ENCODE measurements around the gene SUPT3H. TPM values are rescaled to one million over a fixed set of nuclear protein-coding genes. Genes with fewer than 3 reads are reported as not detected.

Gene SUPT3H
- total RNA-seq, 1 donor from 2014 or later = 16.0 TPM

DNA sequence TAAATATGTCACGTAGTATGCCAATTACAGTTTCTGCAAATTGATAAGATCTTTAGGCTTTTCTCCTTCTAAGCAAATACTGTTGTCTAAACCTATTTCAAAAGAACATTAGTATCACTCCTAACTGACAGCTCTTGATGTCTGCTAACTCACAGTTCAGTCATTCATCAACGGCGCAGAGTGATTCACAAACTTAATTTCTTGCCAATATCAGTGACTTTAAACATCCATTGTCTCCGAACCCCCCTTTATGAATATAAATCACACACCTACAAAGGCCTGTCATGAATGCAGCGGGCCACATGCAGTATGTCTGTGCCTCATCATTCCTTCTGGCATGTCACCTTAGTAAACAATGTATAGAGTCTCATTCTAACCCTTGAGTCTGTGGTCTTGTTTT lies 569.6 kb downstream of the SUPT3H start:
- H3K27me3 Mint-ChIP-seq (ENCODE audit: unreplicated experiment) = no peaks in the 10 kb centered on the region
- no peak overlapping the region for H3K4me3 Mint-ChIP-seq (ENCODE audit: unreplicated experiment)
- no peak for DNase-seq
- H3K27ac Mint-ChIP-seq (ENCODE audit: unreplicated experiment) = no peak overlapping the region
- peaks cover 5% of the 10 kb centered on the region for H3K9me3 Mint-ChIP-seq (ENCODE audit: unreplicated experiment)
- no peaks in the 10 kb centered on the region for H3K36me3 Mint-ChIP-seq (ENCODE audit: unreplicated experiment)
- H3K4me1 Mint-ChIP-seq (ENCODE audit: low read depth, unreplicated experiment) = peaks cover 6% of the 10 kb centered on the region
- TF ChIP-seq, protein P1, sequence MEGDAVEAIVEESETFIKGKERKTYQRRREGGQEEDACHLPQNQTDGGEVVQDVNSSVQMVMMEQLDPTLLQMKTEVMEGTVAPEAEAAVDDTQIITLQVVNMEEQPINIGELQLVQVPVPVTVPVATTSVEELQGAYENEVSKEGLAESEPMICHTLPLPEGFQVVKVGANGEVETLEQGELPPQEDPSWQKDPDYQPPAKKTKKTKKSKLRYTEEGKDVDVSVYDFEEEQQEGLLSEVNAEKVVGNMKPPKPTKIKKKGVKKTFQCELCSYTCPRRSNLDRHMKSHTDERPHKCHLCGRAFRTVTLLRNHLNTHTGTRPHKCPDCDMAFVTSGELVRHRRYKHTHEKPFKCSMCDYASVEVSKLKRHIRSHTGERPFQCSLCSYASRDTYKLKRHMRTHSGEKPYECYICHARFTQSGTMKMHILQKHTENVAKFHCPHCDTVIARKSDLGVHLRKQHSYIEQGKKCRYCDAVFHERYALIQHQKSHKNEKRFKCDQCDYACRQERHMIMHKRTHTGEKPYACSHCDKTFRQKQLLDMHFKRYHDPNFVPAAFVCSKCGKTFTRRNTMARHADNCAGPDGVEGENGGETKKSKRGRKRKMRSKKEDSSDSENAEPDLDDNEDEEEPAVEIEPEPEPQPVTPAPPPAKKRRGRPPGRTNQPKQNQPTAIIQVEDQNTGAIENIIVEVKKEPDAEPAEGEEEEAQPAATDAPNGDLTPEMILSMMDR (IDR thresholded peaks at IDR 0.05; ENCODE audit: partially characterized antibody, unreplicated experiment) = no peak

GRCh38 chr6:44806656-44807055 lies 571.1 kb downstream of the SUPT3H start:
- no peaks in the 10 kb centered on the region for H3K4me1 Mint-ChIP-seq (ENCODE audit: low read depth, unreplicated experiment)
- no peak overlapping the region for H3K4me3 Mint-ChIP-seq (ENCODE audit: unreplicated experiment)

DNA sequence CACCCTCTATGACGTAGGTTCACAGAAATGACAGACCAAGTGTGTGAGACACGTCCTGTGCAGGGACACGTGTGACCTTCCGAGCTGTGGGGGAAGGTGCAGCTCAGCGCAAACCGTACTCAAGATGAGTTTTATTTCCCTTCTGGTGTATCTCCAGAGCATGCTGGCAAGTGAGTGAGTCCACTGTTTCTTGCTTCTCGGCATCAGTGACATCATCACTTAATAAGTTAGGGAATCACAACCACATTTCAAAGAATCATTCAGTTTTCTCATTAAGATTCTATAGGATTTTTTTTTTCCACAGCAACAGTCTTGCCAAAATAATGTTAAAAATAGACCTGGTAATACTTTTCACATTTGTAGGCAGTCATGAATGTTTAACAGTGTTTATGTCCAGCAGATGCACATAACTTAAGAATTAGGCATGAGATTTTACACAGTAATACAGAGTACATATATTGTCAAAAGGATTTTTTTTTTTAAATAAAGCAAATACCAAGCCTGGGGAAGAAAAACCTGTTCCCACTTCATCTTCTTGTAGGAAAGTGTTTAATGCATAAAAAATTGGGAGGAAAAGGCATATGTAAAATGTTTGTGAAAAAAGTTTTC lies 572.4 kb downstream of the SUPT3H start:
- Mint-ChIP-seq H3K9me3 (ENCODE audit: unreplicated experiment) (peaks cover 3% of the 10 kb centered on the region), H3K27me3 (ENCODE audit: unreplicated experiment) (no peaks in the 10 kb centered on the region), H3K36me3 (ENCODE audit: unreplicated experiment) (no peaks in the 10 kb centered on the region), H3K27ac (ENCODE audit: unreplicated experiment) (no peak overlapping the region), H3K4me3 (ENCODE audit: unreplicated experiment) (no peak overlapping the region), H3K4me1 (ENCODE audit: low read depth, unreplicated experiment) (no peaks in the 10 kb centered on the region)
- no peak for DNase-seq
- TF ChIP-seq, protein P1 (IDR thresholded peaks at IDR 0.05; ENCODE audit: partially characterized antibody, unreplicated experiment) = no peak

More at GRCh38 chr6:44806656-44807055, 571.1 kb downstream of the SUPT3H start:
- no peak overlapping the region for H3K27ac Mint-ChIP-seq (ENCODE audit: unreplicated experiment)
- H3K36me3 Mint-ChIP-seq (ENCODE audit: unreplicated experiment) = no peaks in the 10 kb centered on the region
- TF ChIP-seq, protein P1 (IDR thresholded peaks at IDR 0.05; ENCODE audit: partially characterized antibody, unreplicated experiment) = no peak
- DNase-seq = no peak
- H3K9me3 Mint-ChIP-seq (ENCODE audit: unreplicated experiment) = peaks cover 4% of the 10 kb centered on the region
- H3K27me3 Mint-ChIP-seq (ENCODE audit: unreplicated experiment) = no peaks in the 10 kb centered on the region

- Mint-ChIP-seq H3K36me3 (ENCODE audit: unreplicated experiment) (no peaks in the 10 kb centered on the region), H3K4me1 (ENCODE audit: low read depth, unreplicated experiment) (no peaks in the 10 kb centered on the region), H3K4me3 (ENCODE audit: unreplicated experiment) (no peak overlapping the region), H3K9me3 (ENCODE audit: unreplicated experiment) (peaks cover 3% of the 10 kb centered on the region), H3K27me3 (ENCODE audit: unreplicated experiment) (no peaks in the 10 kb centered on the region), H3K27ac (ENCODE audit: unreplicated experiment) (no peak overlapping the region)
- TF ChIP-seq, protein P1 (IDR thresholded peaks at IDR 0.05; ENCODE audit: partially characterized antibody, unreplicated experiment) = no peak
- no peak for DNase-seq
Measured at GRCh38 chr6:44804546-44805159, 573.1 kb downstream of the SUPT3H start.

GRCh38 chr6:44804016-44804415 lies 573.7 kb downstream of the SUPT3H start:
- no peak for DNase-seq
- Mint-ChIP-seq H3K36me3 (ENCODE audit: unreplicated experiment) (no peaks in the 10 kb centered on the region), H3K27me3 (ENCODE audit: unreplicated experiment) (no peaks in the 10 kb centered on the region), H3K27ac (ENCODE audit: unreplicated experiment) (no peak overlapping the region), H3K9me3 (ENCODE audit: unreplicated experiment) (peaks cover 3% of the 10 kb centered on the region), H3K4me3 (ENCODE audit: unreplicated experiment) (no peak overlapping the region), H3K4me1 (ENCODE audit: low read depth, unreplicated experiment) (no peaks in the 10 kb centered on the region)
- TF ChIP-seq, protein P1 (IDR thresholded peaks at IDR 0.05; ENCODE audit: partially characterized antibody, unreplicated experiment) = no peak
